ENCODE data around the gene ANO9. TPM values are rescaled to one million over a fixed set of nuclear protein-coding genes. Genes with fewer than 3 reads are reported as not detected.

Gene ANO9
- total RNA-seq, 3 donors from 2014 or later = 0.32 to 14.2 (median 9.8) TPM

- Histone ChIP-seq H3K4me1 (no peaks in the 10 kb centered on the region), H3K27me3 (no peaks in the 10 kb centered on the region), H3K4me3 (no peak overlapping the region), H3K27ac (no peak overlapping the region), H3K9me3 (no peaks in the 10 kb centered on the region), H3K36me3 (no peaks in the 10 kb centered on the region)
- TF ChIP-seq POLR2AphosphoS5 (IDR thresholded peaks at IDR 0.05) (no peak), POLR2A (IDR thresholded peaks at IDR 0.05) (no peak), CTCF (IDR thresholded peaks at IDR 0.05) (no peak)
- DNase-seq (ENCODE audit: low spot score in 2 of 2) = no peak
- intact Hi-C loops (cut with DNase I; ENCODE audit: low total_unique reads) = no loop called here
Observed at GRCh38 chr11:434496-434895, 7.3 kb downstream of the ANO9 start.

- no peak overlapping the region for H3K4me3 ChIP-seq
- TF ChIP-seq CTCF (IDR thresholded peaks at IDR 0.05) = no peak
- TF ChIP-seq POLR2A (IDR thresholded peaks at IDR 0.05) = no peak
- no peak for TF ChIP-seq POLR2AphosphoS5 (IDR thresholded peaks at IDR 0.05)
- H3K36me3 ChIP-seq = no peaks in the 10 kb centered on the region
- H3K4me1 ChIP-seq = no peaks in the 10 kb centered on the region
- H3K27ac ChIP-seq = no peak overlapping the region
- no peaks in the 10 kb centered on the region for H3K9me3 ChIP-seq
- intact Hi-C loops (cut with DNase I; ENCODE audit: low total_unique reads) = no loop called here
- no peaks in the 10 kb centered on the region for H3K27me3 ChIP-seq
- DNase-seq (ENCODE audit: low spot score in 2 of 2) = no peak
Observed at GRCh38 chr11:433641-434040, 8.2 kb downstream of the ANO9 start.

GRCh38 chr11:433111-433510 lies 8.7 kb downstream of the ANO9 start:
- no peaks in the 10 kb centered on the region for H3K27me3 ChIP-seq
- no peaks in the 10 kb centered on the region for H3K9me3 ChIP-seq
- H3K4me3 ChIP-seq = no peak overlapping the region
- no peaks in the 10 kb centered on the region for H3K36me3 ChIP-seq
- no peaks in the 10 kb centered on the region for H3K4me1 ChIP-seq
- no peak for TF ChIP-seq POLR2AphosphoS5 (IDR thresholded peaks at IDR 0.05)
- TF ChIP-seq CTCF (IDR thresholded peaks at IDR 0.05) = no peak
- no peak for TF ChIP-seq POLR2A (IDR thresholded peaks at IDR 0.05)
- H3K27ac ChIP-seq = no peak overlapping the region
- no peak for DNase-seq (ENCODE audit: low spot score in 2 of 2)
- intact Hi-C loops (cut with DNase I; ENCODE audit: low total_unique reads) = no loop called here

GRCh38 chr11:432501-433100 lies 9.2 kb downstream of the ANO9 start:
- Histone ChIP-seq H3K36me3 (no peaks in the 10 kb centered on the region), H3K9me3 (no peaks in the 10 kb centered on the region), H3K27ac (no peak overlapping the region), H3K27me3 (no peaks in the 10 kb centered on the region), H3K4me3 (no peak overlapping the region), H3K4me1 (no peaks in the 10 kb centered on the region)
- intact Hi-C loops (cut with DNase I; ENCODE audit: low total_unique reads) = no loop called here
- DNase-seq (ENCODE audit: low spot score in 2 of 2) = no peak
- TF ChIP-seq POLR2AphosphoS5 (IDR thresholded peaks at IDR 0.05) (no peak), CTCF (IDR thresholded peaks at IDR 0.05) (no peak), POLR2A (IDR thresholded peaks at IDR 0.05) (no peak)

GRCh38 chr11:431921-432320 lies 9.9 kb downstream of the ANO9 start:
- no peak for DNase-seq (ENCODE audit: low spot score in 2 of 2)
- Histone ChIP-seq H3K4me3 (no peak overlapping the region), H3K36me3 (no peaks in the 10 kb centered on the region), H3K27ac (no peak overlapping the region), H3K9me3 (no peaks in the 10 kb centered on the region), H3K27me3 (no peaks in the 10 kb centered on the region), H3K4me1 (no peaks in the 10 kb centered on the region)
- intact Hi-C loops (cut with DNase I; ENCODE audit: low total_unique reads) = no loop called here
- TF ChIP-seq POLR2AphosphoS5 (IDR thresholded peaks at IDR 0.05) = no peak
- TF ChIP-seq CTCF (IDR thresholded peaks at IDR 0.05) = no peak
- no peak for TF ChIP-seq POLR2A (IDR thresholded peaks at IDR 0.05)

Measured in breast epithelium (tissue), 4 donors.